Bronchial epithelial cell (primary cell): ENCODE data around the gene RUNX1. TPM values are rescaled to one million over a fixed set of nuclear protein-coding genes. Genes with fewer than 3 reads are reported as not detected.

Experiments used
- DNase-seq: peaks from one replicate; pipeline ENCODE4 v3.0.0-alpha.2; 2010; ENCODE audit warnings: low read depth
- FAIRE-seq: peaks from 2 replicates; lab custom pipeline; 2011; peaks lifted over from hg19 to GRCh38; lab: Jason Lieb, UNC
- H3K27me3 ChIP-seq: 2 replicates; pipeline ENCODE4 v1.5.1; 2011; ENCODE audit warnings: low read length; ENCODE audit not compliant: control insufficient read depth, insufficient read depth
- H3K36me3 ChIP-seq: 2 replicates; pipeline ENCODE4 v1.5.1; 2011; ENCODE audit warnings: low read length; ENCODE audit not compliant: control insufficient read depth, insufficient read depth
- H3K4me3 ChIP-seq: 2 replicates; pipeline ENCODE4 v1.5.1; 2011; ENCODE audit warnings: mild to moderate bottlenecking, low read depth, low read length, control low read depth
- CTCF ChIP-seq: IDR thresholded peaks from 2 replicates; pipeline ENCODE4 v1.5.1; 2011; ENCODE audit warnings: mild to moderate bottlenecking, moderate library complexity, low read length, control low read depth, inconsistent platforms; ENCODE audit not compliant: insufficient read depth, severe bottlenecking
- total RNA-seq: library from RNA; depleted of rRNA; stranded (reverse); fragments of >200 nt; gene quantifications from 2 replicates; pipeline ENCODE4 v1.2.1, GENCODE V29; 2014

The RUNX1 gene
- total RNA-seq, 1 donor from 2014 or later = 11.8 TPM

- Histone ChIP-seq H3K27me3 (no peaks in the 10 kb centered on the region), H3K4me3 (no peak overlapping the region), H3K36me3 (no peaks in the 10 kb centered on the region)
- FAIRE-seq = no peak
- no peak for DNase-seq
- TF ChIP-seq CTCF = no peak
These were observed 23.5 kb upstream of the RUNX1 start for GRCh38 chr21:35072557-35072956.

GRCh38 chr21:35071347-35071746 lies 22.2 kb upstream of the RUNX1 start:
- no peak overlapping the region for H3K4me3 ChIP-seq
- no peaks in the 10 kb centered on the region for H3K27me3 ChIP-seq
- no peak for TF ChIP-seq CTCF
- FAIRE-seq = no peak
- H3K36me3 ChIP-seq = no peaks in the 10 kb centered on the region
- DNase-seq = peak; percentile 23

- no peak for TF ChIP-seq CTCF
- FAIRE-seq (no peak), DNase-seq (no peak)
These were observed 21.3 kb upstream of the RUNX1 start for GRCh38 chr21:35070436-35070835.

GRCh38 chr21:35066824-35067223 lies 17.7 kb upstream of the RUNX1 start:
- no peak for FAIRE-seq
- no peak for DNase-seq
- Histone ChIP-seq H3K27me3 (no peaks in the 10 kb centered on the region), H3K36me3 (no peaks in the 10 kb centered on the region), H3K4me3 (no peak overlapping the region)
- no peak for TF ChIP-seq CTCF

More at GRCh38 chr21:35070436-35070835, 21.3 kb upstream of the RUNX1 start:
- no peaks in the 10 kb centered on the region for H3K36me3 ChIP-seq
- no peaks in the 10 kb centered on the region for H3K27me3 ChIP-seq
- H3K4me3 ChIP-seq = no peak overlapping the region

GRCh38 chr21:35063428-35064172 lies 14.5 kb upstream of the RUNX1 start:
- DNase-seq (peak; percentile 94), FAIRE-seq (peak; percentile 36)
- TF ChIP-seq CTCF = no peak
- H3K36me3 ChIP-seq = no peaks in the 10 kb centered on the region
- H3K4me3 ChIP-seq = no peak overlapping the region
- no peaks in the 10 kb centered on the region for H3K27me3 ChIP-seq

- TF ChIP-seq CTCF = no peak
- FAIRE-seq = no peak
These were observed 12.9 kb upstream of the RUNX1 start for GRCh38 chr21:35062016-35062415.

More at GRCh38 chr21:35062016-35062415, 12.9 kb upstream of the RUNX1 start:
- Histone ChIP-seq H3K27me3 (no peaks in the 10 kb centered on the region), H3K36me3 (no peaks in the 10 kb centered on the region), H3K4me3 (no peak overlapping the region)
- DNase-seq = no peak
